Stimulated activated CD8-positive, alpha-beta memory T cell treated with anti-CD3 and anti-CD28 coated beads, Interleukin-15, amount 100 ng/mL, for 4 hours (primary cell): ENCODE data around the gene RAB10.
"Not testable (repeated sequence)": the region's sequence is repeated elsewhere in the genome, so short reads cannot be mapped to it uniquely, and the experiment has no call there.

Experiments used
- DNase-seq, 2 donors: peaks; one replicate each; pipeline ENCODE4 v3.0.0-alpha.2; 2020; ENCODE audit warnings: low read depth in 2 of 2

The RAB10 gene

GRCh38 chr2:26033818-26034636 is at the start of gene RAB10:
Gene RAB10 (plus strand): TSS chr2:26034084. CDS start chr2:26034609, 525 bp downstream.
- DNase-seq: peak; percentile 99 to 100

- DNase-seq: no peak
Observed at GRCh38 chr2:25988134-25988533, 45.8 kb upstream of the RAB10 start.

- DNase-seq: no peak
Observed at GRCh38 chr2:25989154-25989553, 44.7 kb upstream of the RAB10 start.

- DNase-seq: no peak
Observed at GRCh38 chr2:25991965-25992364, 41.9 kb upstream of the RAB10 start.

- no peak for DNase-seq
Observed at GRCh38 chr2:25992556-25992955, 41.3 kb upstream of the RAB10 start.

GRCh38 chr2:25993049-25993448 is 40.8 kb upstream of the RAB10 start:
- no peak for DNase-seq

GRCh38 chr2:25994509-25994908 is 39.4 kb upstream of the RAB10 start:
- DNase-seq: no peak

GRCh38 chr2:25996844-25997243 is 37.0 kb upstream of the RAB10 start:
- no peak for DNase-seq

- not testable (repeated sequence) for DNase-seq
Observed at GRCh38 chr2:25998816-25999383, 35.0 kb upstream of the RAB10 start.

GRCh38 chr2:25999406-25999805 is 34.5 kb upstream of the RAB10 start:
- DNase-seq: not testable (repeated sequence)

- DNase-seq: no peak
Observed at GRCh38 chr2:26000561-26001082, 33.3 kb upstream of the RAB10 start.

- DNase-seq: no peak
Observed at GRCh38 chr2:26001743-26002351, 32.0 kb upstream of the RAB10 start.

GRCh38 chr2:26002632-26003310 is 31.1 kb upstream of the RAB10 start:
- no peak for DNase-seq

GRCh38 chr2:26008095-26008494 is 25.8 kb upstream of the RAB10 start:
- DNase-seq: no peak

- no peak for DNase-seq
Observed at GRCh38 chr2:26008851-26009566, 24.9 kb upstream of the RAB10 start.

- no peak for DNase-seq
Observed at GRCh38 chr2:26009567-26009963, 24.3 kb upstream of the RAB10 start.

GRCh38 chr2:26010943-26011342 is 22.9 kb upstream of the RAB10 start:
- DNase-seq: no peak

GRCh38 chr2:26011609-26011989 is 22.3 kb upstream of the RAB10 start:
- no peak for DNase-seq

- no peak for DNase-seq
Observed at GRCh38 chr2:26011990-26012856, 21.7 kb upstream of the RAB10 start.

- DNase-seq: no peak
Observed at GRCh38 chr2:26013668-26014067, 20.2 kb upstream of the RAB10 start.
